GM21723 (cell line): ENCODE data around the gene GRID2.

Experiments used
- ATAC-seq: cut with Tn5 transposase; IDR thresholded peaks from one replicate; pipeline ENCODE4 v1.9.1; 2021; ENCODE audit warnings: mild to moderate bottlenecking, moderate library complexity; ENCODE audit not compliant: unreplicated experiment

The GRID2 gene

DNA sequence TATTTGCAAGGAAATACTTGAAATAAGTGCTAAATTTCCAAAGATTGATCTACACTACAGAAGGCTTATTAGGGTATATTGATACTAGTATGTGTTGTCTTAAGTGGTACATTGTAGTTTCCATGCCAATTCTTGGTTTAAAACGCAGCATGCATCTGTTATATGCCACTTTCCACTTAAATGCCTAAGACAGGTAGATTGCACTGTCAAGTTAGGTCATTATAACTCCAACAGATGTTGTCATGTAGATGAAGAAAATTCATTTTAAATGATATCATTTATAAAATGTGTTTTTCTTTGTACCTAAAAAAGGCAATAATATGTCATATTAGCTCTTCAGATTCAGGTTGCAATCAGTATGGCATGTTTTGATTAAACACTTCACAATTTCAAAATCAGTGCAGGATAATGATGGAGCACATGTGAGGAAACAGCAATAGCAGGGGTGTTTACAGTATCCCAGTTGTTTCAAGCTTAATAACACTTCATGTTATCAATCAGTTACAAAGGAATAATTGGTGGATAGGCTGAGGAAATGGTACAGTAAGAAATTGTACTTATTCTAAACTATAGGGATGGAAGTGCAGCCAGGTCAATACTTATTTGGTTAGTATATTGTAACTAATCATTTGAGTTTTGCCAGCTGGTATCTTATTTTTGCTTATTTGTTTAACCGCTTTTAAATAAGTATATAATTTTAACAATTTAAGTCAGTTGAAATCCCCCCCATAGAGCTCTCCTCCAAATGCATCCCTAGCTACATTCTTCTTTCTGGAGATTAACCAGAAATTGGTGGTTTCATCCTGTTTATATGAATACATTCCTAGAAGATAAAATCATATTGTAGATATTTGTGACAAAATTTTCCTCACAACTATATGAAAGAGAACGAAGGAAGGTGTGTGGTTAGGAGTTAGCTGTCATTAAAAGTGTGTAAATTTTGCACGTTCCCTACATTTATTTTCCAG is 1070.4 kb downstream of the GRID2 start:
- no peak for ATAC-seq

DNA sequence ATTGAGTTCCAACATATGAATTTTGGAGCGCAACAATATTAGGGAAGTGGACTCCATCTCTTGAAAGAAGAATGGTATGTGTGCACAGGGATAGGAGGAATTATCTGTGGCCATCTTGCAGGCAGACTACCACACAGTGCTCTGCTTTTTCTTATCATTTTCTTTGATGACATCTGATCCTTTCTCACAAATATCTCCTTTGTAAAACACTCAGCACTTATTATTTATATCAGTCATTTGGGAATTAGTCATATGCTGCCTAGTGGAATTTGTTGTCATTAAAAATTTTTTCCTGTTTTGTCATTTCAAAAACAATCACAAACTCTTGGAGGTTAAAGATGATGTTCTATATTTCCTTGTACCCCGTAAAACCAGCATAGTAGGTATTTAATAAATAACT is 1080.5 kb downstream of the GRID2 start:
- ATAC-seq, result no peak

DNA sequence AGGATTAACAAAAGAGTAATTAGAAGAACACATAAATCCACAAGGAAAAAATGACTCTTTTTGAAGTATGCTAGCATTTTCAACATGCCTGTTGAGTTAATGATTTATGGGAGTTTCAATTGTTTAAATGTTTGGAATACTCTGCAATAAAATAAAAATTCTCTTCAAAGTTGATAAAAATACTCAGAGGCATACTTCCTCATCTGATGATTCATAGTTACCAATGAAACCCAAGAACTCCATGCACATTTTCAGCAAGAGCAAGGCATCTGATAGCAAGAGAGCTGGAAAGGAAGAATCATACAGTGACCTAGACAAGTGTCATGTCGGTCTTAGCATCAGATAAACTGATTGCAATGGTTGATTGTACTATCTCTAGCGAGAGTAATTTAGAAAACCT is 1081.1 kb downstream of the GRID2 start:
- no peak for ATAC-seq

DNA sequence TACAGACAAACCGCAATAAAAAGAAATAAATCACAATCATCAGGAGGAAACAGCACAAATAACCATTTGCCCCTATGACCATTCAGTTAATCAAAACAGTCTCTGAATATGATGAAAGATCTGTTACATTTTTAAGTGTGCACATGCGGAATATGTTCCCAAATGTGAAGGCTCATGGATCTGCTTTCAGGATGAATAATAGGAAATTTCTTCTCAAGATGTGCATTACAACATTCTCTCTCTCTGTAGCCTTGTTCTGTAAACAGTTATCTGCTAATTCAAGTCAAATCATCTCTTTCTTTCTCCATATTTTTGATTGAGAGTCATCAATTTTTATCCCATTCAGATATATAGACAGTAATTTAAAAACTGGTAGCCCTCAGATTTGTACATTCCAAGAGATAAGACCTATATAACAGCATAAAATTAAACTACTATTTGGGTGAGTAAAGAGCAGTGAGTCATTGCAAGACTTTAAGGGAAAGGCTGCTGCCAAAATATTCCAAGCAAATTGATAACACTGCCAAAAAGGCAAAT is 1090.8 kb downstream of the GRID2 start:
- no peak for ATAC-seq

GRCh38 chr4:93396272-93396671 is 1092.5 kb downstream of the GRID2 start:
- no peak for ATAC-seq

DNA sequence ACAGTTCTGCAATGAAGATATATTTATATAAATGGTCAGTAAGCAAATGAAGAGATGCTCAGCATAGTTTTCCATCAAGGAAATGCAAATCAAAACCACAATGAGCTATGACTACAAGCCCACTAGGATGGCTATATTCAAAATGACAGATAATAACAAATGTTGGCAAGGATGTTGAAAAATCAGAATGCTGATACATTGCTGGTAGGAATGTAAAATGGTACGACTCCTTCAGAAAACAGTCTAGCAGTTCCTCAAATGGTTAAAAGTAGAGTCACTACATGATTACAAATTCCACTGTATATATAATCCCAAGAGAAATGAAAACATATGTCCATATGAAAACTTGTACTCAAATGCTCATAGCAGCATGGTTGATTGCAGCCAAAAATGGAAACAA is 1099.8 kb downstream of the GRID2 start:
- ATAC-seq, result no peak

DNA sequence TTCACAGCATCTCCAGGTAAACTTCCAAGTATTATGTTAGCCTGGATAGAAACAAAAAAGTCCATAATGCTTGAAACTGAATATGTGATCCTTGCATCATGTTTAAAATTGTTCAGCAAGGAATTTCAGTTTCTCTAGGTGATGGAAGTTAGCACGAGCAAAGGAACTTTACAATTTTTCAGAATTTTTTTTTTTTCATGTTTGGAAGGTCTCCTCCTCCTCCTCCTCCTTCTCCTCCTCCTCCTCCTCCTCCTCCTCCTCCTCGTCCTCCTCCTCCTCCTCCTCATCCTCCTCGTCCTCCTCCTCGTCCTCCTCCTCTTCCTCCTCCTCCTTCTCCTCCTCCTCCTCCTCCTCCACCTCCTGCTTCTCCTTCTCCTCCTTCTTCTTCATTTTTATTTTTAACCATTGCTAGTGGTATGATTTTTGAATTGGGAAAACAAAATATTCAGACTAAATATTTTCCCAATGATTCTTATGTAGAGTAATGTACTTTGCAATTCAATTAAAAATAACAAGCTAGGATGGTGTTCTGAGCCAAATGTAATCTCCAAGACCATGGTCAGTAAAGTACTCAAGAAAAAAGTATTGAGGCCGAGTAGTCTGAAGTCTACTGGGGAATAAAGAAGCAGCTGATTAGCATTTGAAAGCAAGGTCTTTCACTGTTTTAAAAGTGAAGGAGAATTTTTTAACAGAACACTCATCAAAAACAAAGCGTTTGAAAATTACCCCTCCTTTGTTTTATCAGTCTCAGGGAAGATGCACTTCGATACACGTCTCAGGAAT is 1103.9 kb downstream of the GRID2 start:
- no peak for ATAC-seq

DNA sequence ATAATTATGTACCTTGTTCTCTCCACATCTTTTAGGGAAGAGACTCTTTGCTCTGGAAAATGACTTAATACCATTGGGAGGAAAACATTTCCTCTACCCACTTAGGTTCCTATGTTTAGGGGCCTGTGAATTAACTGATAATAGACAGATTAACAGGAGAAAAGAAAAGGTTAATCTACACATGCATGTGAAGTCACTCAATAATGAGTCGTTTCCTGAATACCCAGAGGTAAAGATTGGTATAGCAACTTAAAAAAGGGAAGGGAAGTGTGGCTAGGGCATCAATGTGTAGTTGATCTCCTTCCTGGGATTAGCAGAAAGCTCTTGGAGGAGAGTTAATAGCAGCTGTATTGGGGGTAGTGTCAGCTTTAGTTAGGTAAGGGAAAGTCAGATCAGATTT is 1105.3 kb downstream of the GRID2 start:
- ATAC-seq, result no peak

GRCh38 chr4:93414041-93414550 is 1110.3 kb downstream of the GRID2 start:
- no peak for ATAC-seq

DNA sequence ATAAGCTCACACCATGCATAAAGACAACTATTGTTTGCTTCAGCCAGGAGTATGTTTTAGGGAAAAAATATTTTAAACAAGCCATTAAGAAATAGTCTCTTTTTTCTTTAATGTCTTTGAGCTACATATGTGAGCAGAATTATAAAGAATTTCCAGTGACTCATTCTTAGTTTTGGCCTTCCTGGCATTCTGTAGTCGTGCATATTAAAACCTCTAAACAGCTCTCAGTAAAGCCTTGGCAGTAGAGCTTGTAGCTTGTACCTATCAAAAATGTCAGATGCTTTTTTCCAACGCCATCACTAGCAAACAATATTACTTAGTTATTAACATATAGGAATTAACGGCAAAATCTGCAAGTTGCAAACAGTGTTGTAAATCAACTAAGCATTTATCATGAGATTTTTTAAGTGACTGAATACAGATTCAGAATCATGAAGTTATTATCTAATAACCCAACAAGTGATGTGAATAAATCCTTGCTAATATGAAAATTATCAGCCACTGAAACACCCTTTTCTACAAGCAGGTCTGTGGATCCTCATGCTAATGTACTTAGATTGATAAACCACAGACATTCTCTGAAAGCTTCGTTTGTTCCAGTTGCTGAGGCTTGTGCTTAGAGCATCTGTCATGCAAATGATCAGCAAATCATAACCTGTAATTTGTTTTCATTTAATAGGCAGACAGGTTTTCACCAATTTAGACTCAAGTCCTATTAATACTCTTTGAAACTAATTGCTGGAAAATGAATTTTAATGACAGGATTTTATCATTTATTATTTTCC is 1112.8 kb downstream of the GRID2 start:
- ATAC-seq, result no peak

DNA sequence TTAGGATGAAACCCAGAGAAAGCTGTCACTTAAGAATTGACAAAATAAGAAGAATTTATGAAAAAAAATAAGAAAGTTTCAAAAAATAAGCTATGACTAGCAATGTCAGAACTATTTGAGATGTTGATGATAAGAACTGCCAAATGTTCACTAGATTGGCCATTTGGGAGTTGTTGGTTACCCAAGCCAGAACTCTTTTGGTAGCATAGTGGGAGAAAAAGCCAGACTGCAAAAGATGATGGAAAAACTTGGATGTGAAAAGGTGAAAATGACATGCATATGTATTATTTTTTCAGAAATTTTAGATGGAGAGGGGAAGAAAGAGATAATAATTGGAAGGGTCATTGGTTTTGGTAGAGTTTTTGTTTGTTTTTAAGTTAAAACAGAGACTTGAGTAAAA is 1127.6 kb downstream of the GRID2 start:
- ATAC-seq, result no peak

DNA sequence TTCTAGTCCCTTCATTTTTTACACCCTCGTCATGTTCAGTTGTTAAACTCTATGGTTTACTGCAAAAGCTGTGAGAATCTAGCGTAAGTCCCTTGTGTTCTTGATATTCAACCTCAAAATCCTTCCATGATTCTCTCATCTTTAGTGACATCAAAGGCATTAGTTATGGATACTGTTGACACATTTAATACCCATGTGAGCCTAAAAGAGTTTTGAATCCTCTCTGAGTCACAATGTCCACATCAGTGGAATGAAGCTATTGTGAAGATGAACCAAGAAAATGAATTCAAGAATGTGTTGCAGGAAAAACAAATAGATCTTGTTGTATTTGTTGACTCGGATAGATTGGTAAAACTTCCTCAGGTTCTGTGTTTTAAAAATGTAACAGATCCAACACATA is 1130.1 kb downstream of the GRID2 start:
- ATAC-seq, result no peak

DNA sequence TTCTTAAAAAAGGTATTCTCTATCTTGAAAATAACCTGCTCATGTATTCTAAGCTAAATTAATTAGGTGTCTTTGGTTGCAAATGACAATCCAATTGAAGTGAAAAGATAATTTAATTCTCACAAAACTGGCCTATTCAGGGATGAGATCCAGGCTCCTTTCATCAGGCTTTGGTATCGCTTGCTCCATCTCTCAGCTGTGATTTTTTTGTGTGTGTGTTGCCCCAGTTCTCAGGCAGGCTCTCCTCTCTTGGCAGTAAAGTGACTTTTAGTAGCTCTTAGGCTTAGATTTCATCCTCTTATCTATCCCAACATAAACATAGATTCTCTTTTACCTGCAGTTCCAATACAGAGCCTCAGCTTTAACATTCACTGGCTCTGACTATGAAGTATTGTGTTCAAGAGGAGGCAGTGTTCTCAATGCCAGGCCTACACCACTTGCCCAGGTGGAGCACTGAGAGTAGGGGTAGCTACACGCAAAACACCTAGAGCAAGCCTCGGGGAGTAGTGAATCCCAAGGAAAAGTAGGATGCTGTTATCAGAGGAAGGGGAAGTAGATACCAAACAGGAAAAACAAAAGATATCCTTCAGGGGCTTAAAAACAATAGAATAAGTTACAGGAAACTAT is 1132.3 kb downstream of the GRID2 start:
- no peak for ATAC-seq

- ATAC-seq, result no peak
Measured at GRCh38 chr4:93437991-93438390, 1134.2 kb downstream of the GRID2 start.

DNA sequence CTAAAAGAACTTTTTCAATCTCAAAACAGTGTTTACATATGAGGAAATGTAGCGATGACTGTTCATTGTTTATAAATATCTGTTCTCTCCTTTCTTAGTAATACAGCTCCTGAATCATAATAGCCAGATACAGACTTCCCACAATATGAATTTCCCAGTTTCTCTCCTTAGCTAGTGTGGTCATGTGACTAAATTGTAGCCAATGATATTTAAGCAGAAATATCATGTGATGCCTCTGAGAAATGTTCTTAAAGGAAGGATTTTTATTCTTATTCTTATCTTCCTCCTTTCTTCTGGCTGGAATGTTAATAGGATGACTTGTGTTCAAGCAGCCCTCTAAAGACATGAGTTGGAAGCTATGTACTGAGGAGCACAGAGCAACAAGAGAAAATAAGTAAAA is 1141.1 kb downstream of the GRID2 start:
- ATAC-seq, result no peak

GRCh38 chr4:93446038-93446437 is 1142.3 kb downstream of the GRID2 start:
- no peak for ATAC-seq

DNA sequence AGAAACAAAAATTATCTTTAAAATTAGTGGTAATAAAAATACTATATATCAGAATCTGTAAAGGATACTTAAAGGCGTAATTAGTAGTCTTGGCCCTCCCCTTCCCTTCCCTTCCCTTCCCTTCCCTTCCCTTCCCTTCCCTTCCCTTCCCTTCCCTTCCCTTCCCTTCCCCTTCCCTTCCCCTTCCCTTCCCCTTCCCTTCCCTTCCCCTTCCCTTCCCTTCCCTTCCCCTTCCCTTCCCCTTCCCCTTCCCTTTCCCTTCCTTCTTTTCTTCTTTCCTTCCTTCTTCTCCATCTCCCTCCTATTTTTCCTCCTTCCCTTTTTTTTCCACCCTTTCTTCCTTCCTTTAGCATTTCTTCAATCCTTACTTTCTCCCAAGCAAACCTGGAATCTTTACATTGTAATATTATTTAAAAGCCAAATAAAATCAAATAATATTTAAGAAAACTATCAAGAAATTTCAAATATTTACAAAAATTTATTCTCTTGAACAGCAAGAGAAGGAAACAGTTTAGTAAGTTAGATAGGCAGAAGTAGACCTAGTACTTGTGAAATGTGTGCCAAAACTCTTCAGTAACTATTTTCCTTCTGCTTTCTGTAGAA is 1145.0 kb downstream of the GRID2 start:
- no peak for ATAC-seq

DNA sequence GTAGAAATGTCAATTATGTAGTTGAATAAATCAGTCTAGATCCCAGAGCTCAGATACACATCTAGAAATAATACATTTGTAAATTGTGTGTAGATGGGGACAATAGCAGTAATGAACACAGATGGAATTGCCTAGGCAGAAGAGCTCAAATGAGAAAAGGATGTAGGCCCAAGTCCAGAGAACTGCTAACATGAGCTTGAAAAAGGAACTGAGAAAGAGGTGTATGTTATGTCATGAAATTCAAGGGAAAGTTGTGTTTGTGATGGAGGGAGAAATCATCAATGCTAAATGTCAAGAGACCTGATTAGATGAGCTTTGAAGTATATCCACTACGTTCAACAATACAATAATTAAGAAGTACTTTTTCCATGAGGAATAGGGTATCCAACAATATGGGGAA is 1148.2 kb downstream of the GRID2 start:
- ATAC-seq, result no peak

GRCh38 chr4:93461541-93461940 is 1157.8 kb downstream of the GRID2 start:
- no peak for ATAC-seq

DNA sequence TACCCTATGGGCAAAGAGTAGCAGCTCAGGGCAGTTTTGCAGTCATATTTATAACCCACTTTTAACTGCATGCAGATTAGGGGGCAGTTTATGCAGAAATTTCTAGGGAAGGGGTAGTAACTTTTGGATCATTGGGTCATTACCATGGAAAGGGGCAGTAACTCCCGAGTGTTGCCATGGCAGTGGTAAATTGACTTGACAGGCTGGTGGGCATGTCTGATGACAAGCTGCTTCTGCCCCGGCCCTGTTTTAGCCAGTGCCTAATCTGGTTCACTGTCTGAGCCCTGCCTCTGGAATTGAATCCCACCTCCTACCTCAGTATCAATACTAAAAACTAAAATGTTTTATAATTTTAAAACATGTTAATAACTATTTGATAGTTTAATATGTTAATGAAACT is 1162.7 kb downstream of the GRID2 start:
- no peak for ATAC-seq
